Tibial artery (tissue), 4 donors: ENCODE results near the gene ITGAX.

Source experiments
- DNase-seq, 2 donors: peaks; one replicate each; pipeline ENCODE4 v3.0.0-alpha.2; 2019
- H3K27ac ChIP-seq, 2 donors: fragments of 200-600 bp; sonication (generic) in 1 of 2; 1 replicate in 1 of 2; 2 replicates in 1 of 2; pipeline ENCODE4 v1.5.1; 2018 to 2019; ENCODE audit warnings: mild to moderate bottlenecking in 1 of 2
- H3K27me3 ChIP-seq, 2 donors: fragments of 200-600 bp; sonication (generic) in 1 of 2; one replicate each; pipeline versions ENCODE4 v1.5.1 to v1.6.0; 2016 to 2019
- H3K36me3 ChIP-seq, 3 donors: fragments of 200-600 bp; sonication (generic) in 2 of 3; one replicate each; pipeline ENCODE4 v1.5.1; 2016 to 2019; ENCODE audit warnings: mild to moderate bottlenecking in 2 of 3
- H3K4me1 ChIP-seq, 4 donors: fragments of 200-600 bp; sonication (generic) in 2 of 4; 1 replicate in 3 of 4; 2 replicates in 1 of 4; pipeline ENCODE4 v1.5.1; 2016 to 2019
- H3K4me3 ChIP-seq, 2 donors: fragments of 200-600 bp; sonication (generic) in 1 of 2; 1 replicate in 1 of 2; 2 replicates in 1 of 2; pipeline ENCODE4 v1.5.1; 2018 to 2019; ENCODE audit warnings: mild to moderate bottlenecking in 2 of 2
- H3K9me3 ChIP-seq, 3 donors: fragments of 200-600 bp; sonication (generic) in 1 of 3; one replicate each; pipeline ENCODE4 v1.5.1; 2016 to 2019
- intact Hi-C: fragments of 100-400 bp; cut with DNase I; formaldehyde crosslinking; loops from one replicate; pipeline ENCODE4 v1.15.0; 2023; ENCODE audit warnings: low total_unique reads
- TF ChIP-seq, protein P1 (sequence below), 2 experiments: fragments of 200-600 bp in 1 of 2; fragments of 450-650 bp in 1 of 2; IDR thresholded peaks; one replicate each; pipeline ENCODE4 v1.5.1; 2017 to 2019; ENCODE audit warnings: antibody characterized with exemption in 2 of 2, mild to moderate bottlenecking in 1 of 2, moderate library complexity in 1 of 2

ITGAX gene

DNA sequence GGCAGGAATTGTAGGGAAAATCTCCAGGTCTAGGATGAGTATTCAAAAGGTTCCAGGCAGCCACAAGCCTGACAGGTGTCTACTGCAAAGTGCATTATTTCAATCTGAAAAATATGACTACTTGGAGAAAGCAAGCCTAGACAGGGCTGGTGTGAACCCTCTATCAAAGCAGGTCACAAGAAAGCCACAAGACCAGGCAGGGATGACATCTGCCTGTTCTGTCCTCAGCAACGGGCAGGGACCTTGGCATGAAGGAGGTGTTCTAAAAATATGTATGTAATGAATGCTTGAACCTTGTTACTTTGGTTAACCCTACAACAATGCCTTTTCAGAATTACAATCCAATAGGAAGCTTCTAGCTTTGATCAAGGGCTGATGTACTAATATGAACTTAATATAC lies 74.3 kb downstream of the ITGAX start:
- peak in 1 of 2 donors; percentile 9 for DNase-seq
- Histone ChIP-seq H3K4me3 (no peak overlapping the region), H3K9me3 (no peaks in the 10 kb centered on the region), H3K36me3 (no peaks in the 10 kb centered on the region), H3K27me3 (peaks cover 0 to 14% of the 10 kb centered on the region in 2 donors), H3K4me1 (peaks cover 0 to 9% (median 3%) of the 10 kb centered on the region in 4 donors), H3K27ac (no peak overlapping the region)
- intact Hi-C loops, result no loop called here
- TF ChIP-seq, protein P1, sequence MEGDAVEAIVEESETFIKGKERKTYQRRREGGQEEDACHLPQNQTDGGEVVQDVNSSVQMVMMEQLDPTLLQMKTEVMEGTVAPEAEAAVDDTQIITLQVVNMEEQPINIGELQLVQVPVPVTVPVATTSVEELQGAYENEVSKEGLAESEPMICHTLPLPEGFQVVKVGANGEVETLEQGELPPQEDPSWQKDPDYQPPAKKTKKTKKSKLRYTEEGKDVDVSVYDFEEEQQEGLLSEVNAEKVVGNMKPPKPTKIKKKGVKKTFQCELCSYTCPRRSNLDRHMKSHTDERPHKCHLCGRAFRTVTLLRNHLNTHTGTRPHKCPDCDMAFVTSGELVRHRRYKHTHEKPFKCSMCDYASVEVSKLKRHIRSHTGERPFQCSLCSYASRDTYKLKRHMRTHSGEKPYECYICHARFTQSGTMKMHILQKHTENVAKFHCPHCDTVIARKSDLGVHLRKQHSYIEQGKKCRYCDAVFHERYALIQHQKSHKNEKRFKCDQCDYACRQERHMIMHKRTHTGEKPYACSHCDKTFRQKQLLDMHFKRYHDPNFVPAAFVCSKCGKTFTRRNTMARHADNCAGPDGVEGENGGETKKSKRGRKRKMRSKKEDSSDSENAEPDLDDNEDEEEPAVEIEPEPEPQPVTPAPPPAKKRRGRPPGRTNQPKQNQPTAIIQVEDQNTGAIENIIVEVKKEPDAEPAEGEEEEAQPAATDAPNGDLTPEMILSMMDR (IDR thresholded peaks at IDR 0.05), result no peak

DNA sequence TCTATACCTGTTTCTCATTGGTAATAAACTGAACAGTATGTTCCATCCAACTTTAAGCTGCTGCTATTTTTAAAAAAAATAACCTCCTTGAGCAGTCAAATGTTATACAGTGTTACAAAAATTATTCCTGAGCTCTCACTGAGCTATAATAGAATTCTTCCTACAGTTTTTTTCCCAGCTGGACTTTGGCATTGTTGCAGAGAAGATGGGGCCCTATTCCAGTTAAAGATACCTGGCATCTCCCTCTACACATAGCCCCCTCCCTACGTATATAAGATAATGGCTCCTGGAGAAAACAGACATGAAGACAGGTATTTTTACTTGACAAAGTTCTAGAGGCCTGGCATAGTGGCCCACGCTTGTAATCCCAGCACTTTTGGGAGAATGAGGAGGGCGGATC lies 74.8 kb downstream of the ITGAX start:
- no peaks in the 10 kb centered on the region for H3K9me3 ChIP-seq
- TF ChIP-seq, protein P1 (IDR thresholded peaks at IDR 0.05), result no peak

DNA sequence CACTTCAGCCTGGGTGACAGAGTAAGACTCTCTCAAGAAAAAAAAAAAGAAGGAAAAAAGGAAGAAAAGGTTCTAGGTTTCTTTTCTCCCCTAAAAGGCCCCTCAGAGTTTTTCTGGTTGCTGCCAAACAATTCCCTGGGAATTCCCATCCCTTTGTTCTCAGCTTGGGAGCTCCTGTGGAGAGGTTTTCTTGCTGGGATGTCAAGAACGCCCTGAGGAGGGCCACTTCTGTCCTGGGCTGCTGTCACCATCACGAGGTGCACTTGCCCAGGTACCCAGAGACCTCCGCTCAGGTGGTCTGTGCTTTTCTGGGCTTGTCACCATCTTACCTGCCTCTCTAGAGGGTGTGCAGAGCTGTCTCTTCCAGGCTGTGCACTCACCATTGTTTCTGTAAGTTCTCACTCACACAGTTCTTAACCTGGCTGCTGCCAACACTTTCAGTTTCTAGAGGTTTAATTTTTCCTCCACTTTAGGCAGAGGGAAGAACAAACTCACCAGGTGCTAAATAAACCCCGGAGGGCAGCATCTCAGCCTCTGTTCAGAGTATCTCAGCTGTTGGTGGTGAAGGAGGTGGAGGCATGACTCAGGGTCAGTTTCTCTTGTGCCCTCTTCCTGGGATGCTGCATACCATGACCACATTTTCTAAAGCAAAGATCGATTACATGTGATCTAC lies 75.5 kb downstream of the ITGAX start:
- TF ChIP-seq, protein P1 (IDR thresholded peaks at IDR 0.05), result no peak
- peaks cover 0 to 14% of the 10 kb centered on the region in 2 donors for H3K27me3 ChIP-seq
- H3K4me3 ChIP-seq, result no peak overlapping the region
- peaks cover 0 to 9% (median 3%) of the 10 kb centered on the region in 4 donors for H3K4me1 ChIP-seq
- DNase-seq, result peak in 1 of 2 donors; percentile 32
- H3K27ac ChIP-seq, result no peak overlapping the region
- intact Hi-C loops, result no loop called here
- H3K36me3 ChIP-seq, result peaks cover 0 to under 1% (median 0%) of the 10 kb centered on the region in 3 donors
- no peaks in the 10 kb centered on the region for H3K9me3 ChIP-seq

More for the DNA sequence above, 74.8 kb downstream of the ITGAX start:
- Histone ChIP-seq H3K4me1 (peaks cover 0 to 9% (median 3%) of the 10 kb centered on the region in 4 donors), H3K36me3 (no peaks in the 10 kb centered on the region), H3K4me3 (no peak overlapping the region), H3K27me3 (peaks cover 0 to 14% of the 10 kb centered on the region in 2 donors), H3K27ac (no peak overlapping the region)
- intact Hi-C loops, result no loop called here
- DNase-seq, result no peak
